ENCODE measurements around the gene CLSTN1. TPM values are rescaled to one million over a fixed set of nuclear protein-coding genes. Genes with fewer than 3 reads are reported as not detected.

Gene CLSTN1
- total and polyA plus RNA-seq, 4 donors, result 3.1 to 13.4 (median 8.8) TPM

GRCh38 chr1:9797049-9797448 is 26.7 kb downstream of the CLSTN1 start:
- no peak overlapping the region for H3K27ac ChIP-seq (ENCODE audit: low read depth in 1 of 2, low read length in 2 of 2)
- TF ChIP-seq NR2F2 (IDR thresholded peaks at IDR 0.05), result no peak
- no peak for TF ChIP-seq CTCF (IDR thresholded peaks at IDR 0.05; ENCODE audit: low read depth, low read length, missing input control)
- TF ChIP-seq EGR1 (IDR thresholded peaks at IDR 0.05; ENCODE audit: low read depth in 2 of 2), result no peak
- TF ChIP-seq SP1 (IDR thresholded peaks at IDR 0.05), result no peak
- TF ChIP-seq RAD21 (IDR thresholded peaks at IDR 0.05), result no peak
- TF ChIP-seq JUND (IDR thresholded peaks at IDR 0.05), result no peak
- no peak for TF ChIP-seq ZBTB33 (IDR thresholded peaks at IDR 0.05)
- no peak for TF ChIP-seq YY1 (IDR thresholded peaks at IDR 0.05)
- TF ChIP-seq FOXA2 (IDR thresholded peaks at IDR 0.05), result no peak

GRCh38 chr1:9794081-9794480 is 29.7 kb downstream of the CLSTN1 start:
- Histone ChIP-seq H3K9me3 (ENCODE audit: control insufficient read depth in 4 of 4, low read length in 3 of 4) (no peaks in the 10 kb centered on the region), H3K4me1 (ENCODE audit: control insufficient read depth in 4 of 4, insufficient read depth in 4 of 4, low read length in 3 of 4) (peaks cover 0 to 3% (median 0%) of the 10 kb centered on the region in 4 donors), H3K27ac (ENCODE audit: low read depth in 1 of 2, low read length in 2 of 2) (no peak overlapping the region), H3K27me3 (ENCODE audit: control insufficient read depth in 4 of 4, insufficient read depth in 4 of 4, low read length in 3 of 4) (no peaks in the 10 kb centered on the region), H3K4me3 (ENCODE audit: low read depth in 1 of 3, low read length in 3 of 3) (no peak overlapping the region), H3K36me3 (ENCODE audit: control insufficient read depth in 4 of 4, insufficient read depth in 3 of 4, low read depth in 1 of 4, low read length in 3 of 4) (no peaks in the 10 kb centered on the region), H3K9ac (ENCODE audit: low read depth in 1 of 2, low read length in 2 of 2) (no peak overlapping the region)
- TF ChIP-seq RXRA (IDR thresholded peaks at IDR 0.05) (no peak), GABPA (IDR thresholded peaks at IDR 0.05 in 1 of 2, conservative IDR thresholded peaks at IDR 0.05 in 1 of 2) (no peak), ATF3 (IDR thresholded peaks at IDR 0.05) (no peak), REST (IDR thresholded peaks at IDR 0.05) (no peak), NR2F2 (IDR thresholded peaks at IDR 0.05) (no peak), HNF4G (IDR thresholded peaks at IDR 0.05) (no peak), CTCF (IDR thresholded peaks at IDR 0.05; ENCODE audit: low read depth, low read length, missing input control) (no peak), YY1 (IDR thresholded peaks at IDR 0.05) (no peak), FOXA1 (IDR thresholded peaks at IDR 0.05) (no peak), MAX (IDR thresholded peaks at IDR 0.05) (no peak), HNF4A (conservative IDR thresholded peaks at IDR 0.05) (no peak), EGR1 (IDR thresholded peaks at IDR 0.05; ENCODE audit: low read depth in 2 of 2) (no peak), ZBTB33 (IDR thresholded peaks at IDR 0.05) (no peak), SP1 (IDR thresholded peaks at IDR 0.05) (no peak)
- 89% methylated on average over 6 of the region's 6 CpGs for WGBS
- DNase-seq (ENCODE audit: low spot score), result no peak

More at GRCh38 chr1:9797049-9797448, 26.7 kb downstream of the CLSTN1 start:
- no peaks in the 10 kb centered on the region for H3K27me3 ChIP-seq (ENCODE audit: control insufficient read depth in 4 of 4, insufficient read depth in 4 of 4, low read length in 3 of 4)
- H3K4me1 ChIP-seq (ENCODE audit: control insufficient read depth in 4 of 4, insufficient read depth in 4 of 4, low read length in 3 of 4), result peaks cover 0 to 3% (median 0%) of the 10 kb centered on the region in 4 donors
- no peak for DNase-seq (ENCODE audit: low spot score)
- no peak overlapping the region for H3K9ac ChIP-seq (ENCODE audit: low read depth in 1 of 2, low read length in 2 of 2)
- H3K4me3 ChIP-seq (ENCODE audit: low read depth in 1 of 3, low read length in 3 of 3), result no peak overlapping the region
- H3K36me3 ChIP-seq (ENCODE audit: control insufficient read depth in 4 of 4, insufficient read depth in 3 of 4, low read depth in 1 of 4, low read length in 3 of 4), result no peaks in the 10 kb centered on the region
- no peaks in the 10 kb centered on the region for H3K9me3 ChIP-seq (ENCODE audit: control insufficient read depth in 4 of 4, low read length in 3 of 4)

All from liver (tissue), 9 donors.